GM18519 (cell line): Measurements from ENCODE around the gene IFNG-AS1.

Experiments
- ATAC-seq: cut with Tn5 transposase; IDR thresholded peaks from one replicate; pipeline ENCODE4 v1.9.1; 2021; ENCODE audit warnings: mild to moderate bottlenecking, moderate library complexity; ENCODE audit not compliant: unreplicated experiment, low FRiP score

The IFNG-AS1 gene

GRCh38 chr12:68031881-68032739, 42.9 kb downstream of the IFNG-AS1 start:
- no peak for ATAC-seq

- no peak for ATAC-seq
Measured at GRCh38 chr12:68034567-68034966, 45.3 kb downstream of the IFNG-AS1 start.

- ATAC-seq = no peak
Measured at GRCh38 chr12:68036642-68037041, 47.4 kb downstream of the IFNG-AS1 start.

- ATAC-seq = no peak
Measured at GRCh38 chr12:68037616-68038255, 48.5 kb downstream of the IFNG-AS1 start.

- ATAC-seq = no peak
Measured at GRCh38 chr12:68038650-68039049, 49.4 kb downstream of the IFNG-AS1 start.

GRCh38 chr12:68040450-68041075, 51.3 kb downstream of the IFNG-AS1 start:
- no peak for ATAC-seq

GRCh38 chr12:68042212-68042699, 53.0 kb downstream of the IFNG-AS1 start:
- peak; percentile 54 for ATAC-seq

GRCh38 chr12:68043435-68043834, 54.2 kb downstream of the IFNG-AS1 start:
- no peak for ATAC-seq

- ATAC-seq = no peak
Measured at GRCh38 chr12:68048648-68049297, 59.5 kb downstream of the IFNG-AS1 start.

- ATAC-seq = no peak
Measured at GRCh38 chr12:68056300-68056699, 67.1 kb downstream of the IFNG-AS1 start.

- no peak for ATAC-seq
Measured at GRCh38 chr12:68063900-68064590, 74.8 kb downstream of the IFNG-AS1 start.

- ATAC-seq = no peak
Measured at GRCh38 chr12:68065163-68065562, 75.9 kb downstream of the IFNG-AS1 start.

- ATAC-seq = no peak
Measured at GRCh38 chr12:68065687-68066086, 76.4 kb downstream of the IFNG-AS1 start.

- no peak for ATAC-seq
Measured at GRCh38 chr12:68067762-68068376, 78.6 kb downstream of the IFNG-AS1 start.

- no peak for ATAC-seq
Measured at GRCh38 chr12:68069275-68069674, 80.0 kb downstream of the IFNG-AS1 start.
